Astrocyte (in vitro differentiated cells and primary cell): ENCODE measurements around the gene MAK.

ENCODE experiments used
- CTCF ChIP-seq: IDR thresholded peaks from 2 replicates; pipeline ENCODE4 v1.5.1; 2011; ENCODE audit warnings: low read depth, mild to moderate bottlenecking, inconsistent platforms, low read length, moderate library complexity; ENCODE audit not compliant: insufficient read depth
- EZH2 ChIP-seq: IDR thresholded peaks from 2 replicates; pipeline ENCODE4 v1.6.1; 2012; ENCODE audit warnings: mild to moderate bottlenecking, low read length, inconsistent platforms; ENCODE audit not compliant: insufficient read depth

GRCh38 chr6:10877012-10877411 lies 38.7 kb upstream of the MAK start:
- no peak for TF ChIP-seq CTCF
- TF ChIP-seq EZH2, result no peak
